ENCODE data around the gene JAML. TPM values are rescaled to one million over a fixed set of nuclear protein-coding genes. Genes with fewer than 3 reads are reported as not detected.

The JAML gene
- polyA plus RNA-seq, 1 donor (not counting 4 experiments of a cell fraction or from before 2014, with no cell fraction given): 0.01 TPM

- Histone ChIP-seq H3K9me1 (ENCODE audit: control insufficient read depth, extremely low read depth, insufficient read depth, low read length) (no peaks in the 10 kb centered on the region), H3K9ac (ENCODE audit: control insufficient read depth, extremely low read depth, insufficient read depth, low read length) (no peak overlapping the region), H3K9me3 (ENCODE audit: control insufficient read depth, low read depth, low read length) (no peaks in the 10 kb centered on the region), H3K4me1 (ENCODE audit: control insufficient read depth, extremely low read depth, insufficient read depth, low read length) (peaks cover 18% of the 10 kb centered on the region), H4K20me1 (ENCODE audit: control insufficient read depth, extremely low read depth, insufficient read depth, low read length) (no peaks in the 10 kb centered on the region), H3K27me3 (ENCODE audit: control insufficient read depth, extremely low read depth, insufficient read depth, low read length) (no peaks in the 10 kb centered on the region), H3K79me2 (ENCODE audit: control insufficient read depth, insufficient read depth, low read length) (peaks cover 4% of the 10 kb centered on the region), H3K4me3 (ENCODE audit: control insufficient read depth in 2 of 3, extremely low read depth in 1 of 3, insufficient read depth in 2 of 3, low read depth in 1 of 3, low read length in 3 of 3) (no peak overlapping the region), H2AFZ (ENCODE audit: control insufficient read depth, low read length) (no peak overlapping the region), H3K36me3 (ENCODE audit: control insufficient read depth in 2 of 2, extremely low read depth in 1 of 2, insufficient read depth in 2 of 2, low read length in 2 of 2) (no peaks in the 10 kb centered on the region), H3K4me2 (ENCODE audit: control insufficient read depth, extremely low read depth, insufficient read depth, low read depth, low read length) (no peak overlapping the region), H3K27ac (ENCODE audit: control insufficient read depth, insufficient read depth, low read length) (no peak overlapping the region)
- DNase-seq (ENCODE audit: low read depth, low spot score): no peak
- TF ChIP-seq CTCF (optimal IDR thresholded peaks at IDR 0.05 in 1 of 3, IDR thresholded peaks at IDR 0.05 in 1 of 3, conservative IDR thresholded peaks at IDR 0.05 in 1 of 3; ENCODE audit: extremely low read depth in 1 of 3, insufficient read depth in 2 of 3, low read length in 3 of 3) (no peak), EZH2 (IDR thresholded peaks at IDR 0.05; ENCODE audit: low read length) (no peak)
- dilution Hi-C loops (cut with MboI; ENCODE audit: extremely low pct_ligation_motif_present, low sequenced_read_pairs): no loop called here
- no peak for FAIRE-seq
Observed at GRCh38 chr11:118243161-118243560, 18.4 kb upstream of the JAML start.

- no peak for DNase-seq (ENCODE audit: low read depth, low spot score)
- H3K79me2 ChIP-seq (ENCODE audit: control insufficient read depth, insufficient read depth, low read length): peaks cover 4% of the 10 kb centered on the region
- FAIRE-seq: no peak
- peak overlapping the region; percentile 33 for H3K27ac ChIP-seq (ENCODE audit: control insufficient read depth, insufficient read depth, low read length)
- no peak overlapping the region for H3K9ac ChIP-seq (ENCODE audit: control insufficient read depth, extremely low read depth, insufficient read depth, low read length)
- no peak for TF ChIP-seq EZH2 (IDR thresholded peaks at IDR 0.05; ENCODE audit: low read length)
- TF ChIP-seq CTCF (optimal IDR thresholded peaks at IDR 0.05 in 1 of 3, IDR thresholded peaks at IDR 0.05 in 1 of 3, conservative IDR thresholded peaks at IDR 0.05 in 1 of 3; ENCODE audit: extremely low read depth in 1 of 3, insufficient read depth in 2 of 3, low read length in 3 of 3): no peak
- peaks cover 18% of the 10 kb centered on the region for H3K4me1 ChIP-seq (ENCODE audit: control insufficient read depth, extremely low read depth, insufficient read depth, low read length)
- H3K9me3 ChIP-seq (ENCODE audit: control insufficient read depth, low read depth, low read length): no peaks in the 10 kb centered on the region
- H3K4me3 ChIP-seq (ENCODE audit: control insufficient read depth in 2 of 3, extremely low read depth in 1 of 3, insufficient read depth in 2 of 3, low read depth in 1 of 3, low read length in 3 of 3): peak overlapping the region in 1 of 3 experiments; percentile 34
- dilution Hi-C loops (cut with MboI; ENCODE audit: extremely low pct_ligation_motif_present, low sequenced_read_pairs): no loop called here
- H3K36me3 ChIP-seq (ENCODE audit: control insufficient read depth in 2 of 2, extremely low read depth in 1 of 2, insufficient read depth in 2 of 2, low read length in 2 of 2): peaks cover 0 to 2% of the 10 kb centered on the region in 2 experiments
- no peak overlapping the region for H2AFZ ChIP-seq (ENCODE audit: control insufficient read depth, low read length)
- peak overlapping the region; percentile 83 for H3K4me2 ChIP-seq (ENCODE audit: control insufficient read depth, extremely low read depth, insufficient read depth, low read depth, low read length)
- H4K20me1 ChIP-seq (ENCODE audit: control insufficient read depth, extremely low read depth, insufficient read depth, low read length): no peaks in the 10 kb centered on the region
- H3K9me1 ChIP-seq (ENCODE audit: control insufficient read depth, extremely low read depth, insufficient read depth, low read length): no peaks in the 10 kb centered on the region
- no peaks in the 10 kb centered on the region for H3K27me3 ChIP-seq (ENCODE audit: control insufficient read depth, extremely low read depth, insufficient read depth, low read length)
Observed at GRCh38 chr11:118241764-118242098, 16.9 kb upstream of the JAML start.
